ENCODE measurements around the gene ZNG1C. TPM values are rescaled to one million over a fixed set of nuclear protein-coding genes. Genes with fewer than 3 reads are reported as not detected.
"Not testable (repeated sequence)": the region's sequence is repeated elsewhere in the genome, so short reads cannot be mapped to it uniquely, and the experiment has no call there.

Gene ZNG1C
- total and polyA plus RNA-seq, 4 donors, result 13.5 to 38.6 (median 18.3) TPM

DNA sequence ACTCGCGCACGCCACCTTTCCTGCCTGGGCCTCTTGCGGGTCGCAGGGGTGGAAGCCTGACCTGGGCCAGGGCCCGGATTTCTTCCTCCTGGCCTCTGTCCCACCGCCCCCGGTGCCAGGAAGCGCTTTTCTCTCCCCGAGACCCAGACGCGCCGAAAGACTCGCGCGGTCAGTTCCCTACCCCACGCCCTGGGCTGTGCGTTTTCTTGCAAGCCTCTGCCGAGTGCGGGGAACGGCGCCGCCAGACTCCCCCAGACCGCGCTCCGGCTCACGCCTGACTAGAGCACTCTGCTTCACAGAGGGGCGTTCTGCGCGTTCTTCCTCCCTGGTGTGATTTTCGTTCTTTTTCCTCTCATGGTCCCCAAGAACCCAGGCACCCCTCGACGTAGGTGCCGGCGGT is 65.3 kb downstream of the ZNG1C start:
- H3K27ac ChIP-seq (ENCODE audit: low read depth in 1 of 2, low read length in 2 of 2); H3K4me3 ChIP-seq (ENCODE audit: low read length in 2 of 2); intact Hi-C loops (cut with DNase I); H3K36me3 ChIP-seq (ENCODE audit: control insufficient read depth in 1 of 2, insufficient read depth in 2 of 2, low read length in 1 of 2); H3K9me3 ChIP-seq (ENCODE audit: control insufficient read depth, low read length); H3K4me1 ChIP-seq (ENCODE audit: control insufficient read depth in 1 of 2, insufficient read depth in 2 of 2, low read length in 2 of 2); H3K27me3 ChIP-seq (ENCODE audit: control insufficient read depth in 1 of 2, insufficient read depth in 2 of 2, low read length in 1 of 2): not testable (repeated sequence)
- ATAC-seq (ENCODE audit: low FRiP score) (peak; percentile 60), DNase-seq (peak in 1 of 2 donors; percentile 48)
- WGBS, 2 donors, result 22 to 28% methylated on average over 15 to 18 of the region's 35 CpGs

DNA sequence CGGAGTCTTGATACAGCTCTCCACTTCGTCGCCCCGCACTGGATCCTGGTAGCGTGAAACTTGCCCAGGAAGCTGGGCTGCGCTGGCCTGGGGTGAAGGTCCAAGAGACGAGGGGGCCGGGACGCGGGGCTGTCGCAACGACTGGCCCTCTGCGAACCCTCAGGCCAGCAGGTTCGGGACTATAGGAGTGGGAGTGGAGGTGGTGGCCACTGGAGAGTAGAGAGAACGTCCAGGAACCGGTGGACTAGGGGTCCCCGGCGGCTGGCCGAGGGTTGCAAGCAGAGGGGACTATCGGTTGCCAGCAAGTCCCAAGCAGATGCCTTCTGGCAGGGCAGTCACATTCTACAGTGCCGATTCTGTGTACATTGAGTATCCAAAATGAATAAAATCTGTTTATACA is 65.9 kb downstream of the ZNG1C start:
- H3K36me3 ChIP-seq (ENCODE audit: control insufficient read depth in 1 of 2, insufficient read depth in 2 of 2, low read length in 1 of 2); H3K9me3 ChIP-seq (ENCODE audit: control insufficient read depth, low read length); H3K27me3 ChIP-seq (ENCODE audit: control insufficient read depth in 1 of 2, insufficient read depth in 2 of 2, low read length in 1 of 2); H3K4me3 ChIP-seq (ENCODE audit: low read length in 2 of 2); intact Hi-C loops (cut with DNase I); H3K27ac ChIP-seq (ENCODE audit: low read depth in 1 of 2, low read length in 2 of 2); H3K4me1 ChIP-seq (ENCODE audit: control insufficient read depth in 1 of 2, insufficient read depth in 2 of 2, low read length in 2 of 2): not testable (repeated sequence)
- DNase-seq (peak; percentile 40 to 67), ATAC-seq (ENCODE audit: low FRiP score) (peak; percentile 56)
- WGBS, 2 donors, result 20 to 23% methylated on average over 15 to 20 of the region's 21 CpGs

DNA sequence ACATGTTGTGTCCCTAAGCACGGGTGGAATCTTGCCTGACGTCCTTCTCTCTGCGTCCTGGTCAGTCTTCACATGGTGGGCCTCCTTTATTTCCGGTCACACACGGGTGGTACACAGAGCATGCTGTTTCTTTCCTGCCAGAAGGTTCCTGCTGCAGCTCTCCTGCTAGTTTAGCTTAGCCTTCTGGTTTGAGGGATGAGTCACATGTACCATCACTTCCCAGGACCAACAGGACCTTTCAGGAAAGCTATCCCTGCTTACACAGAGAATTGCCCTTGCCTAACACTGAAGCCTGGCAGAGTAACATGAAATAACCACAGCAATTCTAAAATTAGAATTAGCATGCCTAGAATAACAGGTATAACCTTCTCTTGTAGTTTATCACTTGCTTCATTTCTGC is 69.4 kb downstream of the ZNG1C start:
- intact Hi-C loops (cut with DNase I); H3K4me1 ChIP-seq (ENCODE audit: control insufficient read depth in 1 of 2, insufficient read depth in 2 of 2, low read length in 2 of 2); H3K27me3 ChIP-seq (ENCODE audit: control insufficient read depth in 1 of 2, insufficient read depth in 2 of 2, low read length in 1 of 2); H3K9me3 ChIP-seq (ENCODE audit: control insufficient read depth, low read length); DNase-seq; H3K36me3 ChIP-seq (ENCODE audit: control insufficient read depth in 1 of 2, insufficient read depth in 2 of 2, low read length in 1 of 2); H3K27ac ChIP-seq (ENCODE audit: low read depth in 1 of 2, low read length in 2 of 2); H3K4me3 ChIP-seq (ENCODE audit: low read length in 2 of 2); ATAC-seq (ENCODE audit: low FRiP score): not testable (repeated sequence)
- no CpG with 5 or more reads among the region's 5 CpGs for WGBS, 2 donors

DNA sequence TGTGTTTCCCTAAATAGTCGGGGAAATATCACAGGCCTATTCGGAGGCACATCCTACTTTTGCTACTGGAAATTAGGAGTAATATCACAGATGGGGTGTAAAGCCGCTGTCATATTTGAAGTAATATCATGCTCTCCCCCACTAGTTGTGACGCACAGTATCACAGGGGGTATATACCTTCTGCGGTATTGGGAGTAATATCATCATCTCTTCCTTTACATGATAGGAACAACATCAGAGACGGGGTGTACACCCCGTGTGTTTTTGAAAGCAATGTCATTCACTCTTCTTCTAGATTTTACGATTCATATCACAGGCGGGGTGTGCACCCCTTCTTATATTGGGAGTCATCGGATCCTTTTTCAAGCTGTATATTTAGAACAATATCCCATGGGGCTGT is 76.4 kb downstream of the ZNG1C start:
- H3K4me1 ChIP-seq (ENCODE audit: control insufficient read depth in 1 of 2, insufficient read depth in 2 of 2, low read length in 2 of 2); intact Hi-C loops (cut with DNase I); H3K4me3 ChIP-seq (ENCODE audit: low read length in 2 of 2); H3K27me3 ChIP-seq (ENCODE audit: control insufficient read depth in 1 of 2, insufficient read depth in 2 of 2, low read length in 1 of 2); H3K27ac ChIP-seq (ENCODE audit: low read depth in 1 of 2, low read length in 2 of 2); DNase-seq; H3K36me3 ChIP-seq (ENCODE audit: control insufficient read depth in 1 of 2, insufficient read depth in 2 of 2, low read length in 1 of 2); H3K9me3 ChIP-seq (ENCODE audit: control insufficient read depth, low read length): not testable (repeated sequence)
- WGBS, 2 donors, result 65 to 66% methylated on average over 9 of the region's 10 CpGs
- peak; percentile 66 for ATAC-seq (ENCODE audit: low FRiP score)

DNA sequence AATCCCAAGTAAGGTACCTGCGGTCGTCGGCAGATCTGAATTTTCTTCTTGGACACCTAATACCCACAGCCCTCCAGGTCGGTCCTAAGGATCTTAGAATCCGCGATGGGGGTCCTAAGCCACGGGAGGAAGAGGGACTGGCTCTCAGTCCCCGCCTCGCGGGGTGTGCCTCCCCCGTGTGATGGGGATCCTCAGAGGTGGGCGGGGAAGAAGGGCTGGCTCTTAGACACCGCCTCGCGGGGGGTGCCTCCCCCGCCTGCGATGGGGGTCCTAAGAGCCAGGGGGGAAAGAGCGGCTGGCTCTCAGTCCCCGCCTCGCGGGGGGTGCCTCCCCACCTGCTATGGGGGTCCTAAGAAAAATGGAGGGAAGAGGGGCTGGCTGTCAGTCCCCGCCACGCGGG is 82.0 kb downstream of the ZNG1C start:
- ATAC-seq (ENCODE audit: low FRiP score); H3K27me3 ChIP-seq (ENCODE audit: control insufficient read depth in 1 of 2, insufficient read depth in 2 of 2, low read length in 1 of 2); H3K27ac ChIP-seq (ENCODE audit: low read depth in 1 of 2, low read length in 2 of 2); H3K9me3 ChIP-seq (ENCODE audit: control insufficient read depth, low read length); H3K4me1 ChIP-seq (ENCODE audit: control insufficient read depth in 1 of 2, insufficient read depth in 2 of 2, low read length in 2 of 2); DNase-seq; H3K4me3 ChIP-seq (ENCODE audit: low read length in 2 of 2); H3K36me3 ChIP-seq (ENCODE audit: control insufficient read depth in 1 of 2, insufficient read depth in 2 of 2, low read length in 1 of 2); intact Hi-C loops (cut with DNase I): not testable (repeated sequence)
- 31 to 36% methylated on average over 5 to 14 of the region's 24 CpGs for WGBS, 2 donors

DNA sequence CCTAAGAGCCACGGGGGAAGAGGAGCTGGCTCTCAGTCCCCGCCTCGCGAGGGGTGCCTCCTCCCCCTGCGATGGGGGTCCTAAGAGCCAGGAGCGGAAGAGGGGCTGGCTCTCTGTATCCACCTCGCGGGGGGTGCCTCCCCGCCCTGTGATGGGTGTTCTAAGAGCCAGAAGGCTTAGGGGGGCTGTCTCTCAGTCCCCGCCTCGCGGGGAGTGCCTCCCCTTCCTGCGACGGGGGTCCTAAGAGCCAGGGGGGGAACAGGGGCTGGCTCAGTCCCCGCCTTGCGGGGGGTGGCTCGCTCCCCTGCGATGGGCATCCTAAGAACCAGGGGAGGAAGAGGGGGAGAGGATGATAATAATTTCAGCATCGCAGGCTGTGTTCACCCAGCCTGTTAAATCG is 82.7 kb downstream of the ZNG1C start:
- H3K4me1 ChIP-seq (ENCODE audit: control insufficient read depth in 1 of 2, insufficient read depth in 2 of 2, low read length in 2 of 2); H3K9me3 ChIP-seq (ENCODE audit: control insufficient read depth, low read length); H3K27ac ChIP-seq (ENCODE audit: low read depth in 1 of 2, low read length in 2 of 2); H3K36me3 ChIP-seq (ENCODE audit: control insufficient read depth in 1 of 2, insufficient read depth in 2 of 2, low read length in 1 of 2); intact Hi-C loops (cut with DNase I); DNase-seq; H3K27me3 ChIP-seq (ENCODE audit: control insufficient read depth in 1 of 2, insufficient read depth in 2 of 2, low read length in 1 of 2); H3K4me3 ChIP-seq (ENCODE audit: low read length in 2 of 2): not testable (repeated sequence)
- WGBS, 2 donors, result 0 to 10% methylated on average over 5 to 6 of the region's 20 CpGs
- ATAC-seq (ENCODE audit: low FRiP score), result peak; percentile 52

DNA sequence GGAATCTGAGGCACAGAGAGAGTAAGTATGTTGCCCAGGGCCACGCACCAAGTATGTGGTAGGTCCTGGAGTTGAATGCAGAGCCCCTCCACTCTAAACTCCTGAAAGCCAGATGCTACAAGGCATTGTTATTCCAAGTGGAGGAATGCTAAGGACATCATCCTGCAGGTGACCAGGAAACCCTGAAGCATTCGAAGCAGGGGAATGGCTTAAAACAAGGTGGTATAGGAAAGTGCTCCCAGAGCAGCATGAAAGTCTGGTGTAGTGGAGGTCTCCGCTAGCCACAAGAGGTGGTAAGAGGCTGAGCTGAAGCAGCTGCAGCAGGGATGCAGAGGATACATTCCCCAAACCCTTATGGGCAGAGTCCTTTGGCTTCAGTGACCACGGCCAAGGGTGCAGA is 87.3 kb downstream of the ZNG1C start:
- H3K9me3 ChIP-seq (ENCODE audit: control insufficient read depth, low read length); H3K4me1 ChIP-seq (ENCODE audit: control insufficient read depth in 1 of 2, insufficient read depth in 2 of 2, low read length in 2 of 2); H3K27me3 ChIP-seq (ENCODE audit: control insufficient read depth in 1 of 2, insufficient read depth in 2 of 2, low read length in 1 of 2); DNase-seq; intact Hi-C loops (cut with DNase I); H3K27ac ChIP-seq (ENCODE audit: low read depth in 1 of 2, low read length in 2 of 2); H3K36me3 ChIP-seq (ENCODE audit: control insufficient read depth in 1 of 2, insufficient read depth in 2 of 2, low read length in 1 of 2); H3K4me3 ChIP-seq (ENCODE audit: low read length in 2 of 2): not testable (repeated sequence)
- ATAC-seq (ENCODE audit: low FRiP score), result peak; percentile 33
- 73 to 80% methylated on average over 2 of the region's 4 CpGs for WGBS, 2 donors

DNA sequence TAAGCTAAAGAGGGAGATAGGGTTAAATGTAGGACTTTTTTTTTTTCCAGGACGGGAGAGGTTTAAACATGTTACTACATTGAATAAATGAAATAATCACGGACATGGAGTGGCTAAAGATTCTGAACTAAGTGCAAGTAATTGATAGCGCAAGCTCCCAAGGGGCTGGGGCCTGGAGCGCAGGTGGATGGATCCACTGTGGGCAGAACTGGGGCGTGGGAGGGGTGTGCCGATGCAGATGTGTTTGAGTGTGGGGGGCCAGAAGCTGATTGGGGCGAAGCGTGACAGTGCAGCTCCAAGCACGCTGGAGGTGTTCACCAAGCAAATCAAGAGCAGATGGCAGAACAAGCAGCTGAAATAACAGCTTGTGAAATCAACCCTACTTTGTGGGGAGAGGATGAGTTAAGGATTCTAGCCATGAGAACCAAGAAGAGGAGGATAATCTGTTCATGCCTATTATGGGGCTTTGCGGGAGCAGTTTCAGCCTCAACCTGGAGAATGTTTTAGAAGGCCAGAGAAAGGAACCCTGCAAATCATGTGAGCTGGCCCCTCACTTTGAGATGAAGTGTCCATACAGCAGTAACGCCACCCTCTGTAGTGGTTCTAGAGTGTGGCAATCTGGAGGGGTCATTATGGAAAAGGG is 88.9 kb downstream of the ZNG1C start:
- H3K4me3 ChIP-seq (ENCODE audit: low read length in 2 of 2); H3K27me3 ChIP-seq (ENCODE audit: control insufficient read depth in 1 of 2, insufficient read depth in 2 of 2, low read length in 1 of 2); H3K27ac ChIP-seq (ENCODE audit: low read depth in 1 of 2, low read length in 2 of 2); H3K9me3 ChIP-seq (ENCODE audit: control insufficient read depth, low read length); H3K36me3 ChIP-seq (ENCODE audit: control insufficient read depth in 1 of 2, insufficient read depth in 2 of 2, low read length in 1 of 2); DNase-seq; intact Hi-C loops (cut with DNase I); H3K4me1 ChIP-seq (ENCODE audit: control insufficient read depth in 1 of 2, insufficient read depth in 2 of 2, low read length in 2 of 2); ATAC-seq (ENCODE audit: low FRiP score): not testable (repeated sequence)
- WGBS, 2 donors, result 76 to 83% methylated on average over 7 to 8 of the region's 11 CpGs

DNA sequence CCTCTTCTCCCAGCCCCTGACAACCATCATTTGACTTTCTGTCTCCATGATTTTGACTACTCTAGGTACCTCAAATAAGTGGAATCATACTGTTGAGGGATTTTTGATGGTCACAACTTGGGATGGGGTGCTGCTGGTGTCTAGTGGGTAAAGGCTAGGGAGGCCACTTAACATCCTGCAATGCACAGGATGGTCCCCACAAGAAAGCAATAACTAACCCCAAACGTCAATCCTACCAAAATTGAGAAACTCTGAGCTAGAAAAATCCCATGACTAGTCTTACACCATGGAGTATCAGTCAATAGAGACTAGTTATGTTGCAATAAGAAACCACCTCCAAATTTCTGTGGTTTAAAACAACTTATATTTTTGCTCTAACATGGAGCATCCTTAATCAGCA is 90.3 kb downstream of the ZNG1C start:
- DNase-seq; H3K4me1 ChIP-seq (ENCODE audit: control insufficient read depth in 1 of 2, insufficient read depth in 2 of 2, low read length in 2 of 2); intact Hi-C loops (cut with DNase I); H3K27ac ChIP-seq (ENCODE audit: low read depth in 1 of 2, low read length in 2 of 2); ATAC-seq (ENCODE audit: low FRiP score); H3K9me3 ChIP-seq (ENCODE audit: control insufficient read depth, low read length); H3K4me3 ChIP-seq (ENCODE audit: low read length in 2 of 2); H3K27me3 ChIP-seq (ENCODE audit: control insufficient read depth in 1 of 2, insufficient read depth in 2 of 2, low read length in 1 of 2); H3K36me3 ChIP-seq (ENCODE audit: control insufficient read depth in 1 of 2, insufficient read depth in 2 of 2, low read length in 1 of 2): not testable (repeated sequence)
- WGBS, 2 donors, result 70 to 100% methylated on average over 1 of the region's 1 CpG
